Right atrium auricular region (tissue), 2 donors: Measurements from ENCODE around the gene EEF1A2. TPM values are rescaled to one million over a fixed set of nuclear protein-coding genes. Genes with fewer than 3 reads are reported as not detected.

Experiments used
- DNase-seq: peaks from one replicate; pipeline ENCODE4 v3.0.0-alpha.2; 2019; ENCODE audit warnings: low spot score
- H3K27ac ChIP-seq, 2 donors: fragments of 200-600 bp; sonication (generic); 1 replicate in 1 of 2; 2 replicates in 1 of 2; pipeline ENCODE4 v1.5.1; 2016 to 2019
- H3K27me3 ChIP-seq, 2 donors: fragments of 200-600 bp; sonication (generic); one replicate each; pipeline versions ENCODE4 v1.5.1 to v1.6.0; 2017 to 2019
- H3K36me3 ChIP-seq: fragments of 200-600 bp; sonication (generic); one replicate; pipeline ENCODE4 v1.5.1; 2016
- H3K4me1 ChIP-seq, 2 donors: fragments of 200-600 bp; sonication (generic); one replicate each; pipeline versions ENCODE4 v1.5.1 to v1.6.0; 2017 to 2019
- H3K4me3 ChIP-seq, 2 donors: fragments of 200-600 bp; sonication (generic); 1 replicate in 1 of 2; 2 replicates in 1 of 2; pipeline ENCODE4 v1.5.1; 2017 to 2019; ENCODE audit warnings: mild to moderate bottlenecking in 1 of 2, moderate library complexity in 1 of 2
- H3K9me3 ChIP-seq, 2 donors: fragments of 200-600 bp; sonication (generic); one replicate each; pipeline ENCODE4 v1.5.1; 2019
- CTCF ChIP-seq, 2 donors: fragments of 200-600 bp; sonication (generic); IDR thresholded peaks; one replicate each; pipeline ENCODE4 v1.5.1; 2019; ENCODE audit warnings: antibody characterized with exemption in 2 of 2
- total RNA-seq, 2 donors: library from RNA; depleted of rRNA; stranded (reverse); fragments of >200 nt; gene quantifications; one replicate each; pipeline ENCODE4 v1.1.0, GENCODE V29; 2016

EEF1A2 gene
- total RNA-seq, 2 donors from 2014 or later = 797 to 886 TPM

- Histone ChIP-seq H3K36me3 (no peaks in the 10 kb centered on the region), H3K27me3 (no peaks in the 10 kb centered on the region), H3K4me1 (no peaks in the 10 kb centered on the region), H3K9me3 (no peaks in the 10 kb centered on the region), H3K4me3 (no peak overlapping the region), H3K27ac (no peak overlapping the region)
- TF ChIP-seq CTCF (IDR thresholded peaks at IDR 0.05) = no peak
- DNase-seq = no peak
These were observed 59.0 kb downstream of the EEF1A2 start for GRCh38 chr20:63439866-63440265.

- TF ChIP-seq CTCF (IDR thresholded peaks at IDR 0.05) = no peak
- H3K4me3 ChIP-seq = no peak overlapping the region
- DNase-seq = no peak
- no peaks in the 10 kb centered on the region for H3K9me3 ChIP-seq
- H3K36me3 ChIP-seq = no peaks in the 10 kb centered on the region
- H3K27me3 ChIP-seq = no peaks in the 10 kb centered on the region
- H3K4me1 ChIP-seq = no peaks in the 10 kb centered on the region
- H3K27ac ChIP-seq = no peak overlapping the region
These were observed 60.8 kb downstream of the EEF1A2 start for GRCh38 chr20:63438121-63438520.

Other genes starting within 250 kb of the EEF1A2 start
- not detected for gene NKAIN4, start 244.6 kb downstream of the EEF1A2 start, total RNA-seq
- 10 to 100 TPM; 19.1 to 20.7 TPM for gene ARFGAP1, start 226.3 kb downstream of the EEF1A2 start, total RNA-seq
- not detected for gene COL20A1, start 205.9 kb downstream of the EEF1A2 start, total RNA-seq
- gene CHRNA4, start 137.7 kb downstream of the EEF1A2 start, total RNA-seq = not detected
- gene KCNQ2, start 26.4 kb downstream of the EEF1A2 start, total RNA-seq = not detected
- 100 to 1,000 TPM; 138 to 185 TPM for gene PPDPF, start 21.7 kb upstream of the EEF1A2 start, total RNA-seq
- not detected for gene PTK6, start 38.3 kb upstream of the EEF1A2 start, total RNA-seq
- gene SRMS, start 48.7 kb upstream of the EEF1A2 start, total RNA-seq = not detected
- gene FNDC11, start 55.1 kb upstream of the EEF1A2 start, total RNA-seq = not detected
- 10 to 100 TPM; 12.5 to 21.5 TPM for gene HELZ2, start 75.2 kb upstream of the EEF1A2 start, total RNA-seq
- gene GMEB2, start 128.0 kb upstream of the EEF1A2 start, total RNA-seq = 1 to 10 TPM; 5.8 to 9.4 TPM
- 10 to 100 TPM in 1 of 2 donors, 1 to 10 TPM in 1; 5.7 to 10.1 TPM for gene STMN3, start 154.3 kb upstream of the EEF1A2 start, total RNA-seq
- 1 to 10 TPM; 4.8 to 9.2 TPM for gene RTEL1, start 159.2 kb upstream of the EEF1A2 start, total RNA-seq
- gene TNFRSF6B, start 197.6 kb upstream of the EEF1A2 start, total RNA-seq = 1 to 10 TPM; 1.2 to 3.8 TPM
- 10 to 100 TPM; 33.5 to 39.4 TPM for gene ARFRP1, start 208.9 kb upstream of the EEF1A2 start, total RNA-seq
- gene ZGPAT, start 209.0 kb upstream of the EEF1A2 start, total RNA-seq = 10 to 100 TPM; 11.9 to 15.1 TPM
- 1 to 10 TPM; 2.4 to 2.5 TPM for gene LIME1, start 237.6 kb upstream of the EEF1A2 start, total RNA-seq
- gene SLC2A4RG, start 240.7 kb upstream of the EEF1A2 start, total RNA-seq = 10 to 100 TPM; 30.1 to 30.7 TPM